ENCODE data around the gene PNKD. TPM values are rescaled to one million over a fixed set of nuclear protein-coding genes. Genes with fewer than 3 reads are reported as not detected.

The PNKD gene
- total and polyA plus RNA-seq, 2 experiments from 2014 or later = 28.2 to 83.3 TPM

GRCh38 chr2:218280260-218280870, 10.0 kb downstream of the PNKD start:
- Mint-ChIP-seq H3K36me3 (ENCODE audit: low read depth) (peaks cover 14% of the 10 kb centered on the region), H3K4me1 (peaks cover 2% of the 10 kb centered on the region; the same call in 1 of the 3 replicates), H3K4me3 (no peak overlapping the region), H3K27ac (no peak overlapping the region), H3K27me3 (ENCODE audit: insufficient read depth, low read depth, poor library complexity) (peaks cover 14% of the 10 kb centered on the region), H3K9me3 (no peaks in the 10 kb centered on the region)
- ATAC-seq (no peak), DNase-seq (ENCODE audit: low spot score) (no peak)
- no peak overlapping the region for H3K4me3 ChIP-seq
- H3K27me3 ChIP-seq (ENCODE audit: insufficient read depth) = no peaks in the 10 kb centered on the region
- H3K4me1 ChIP-seq (ENCODE audit: insufficient read depth) = no peaks in the 10 kb centered on the region
- no peak for TF ChIP-seq ZNF114 (CRISPR knock-in tag; IDR thresholded peaks at IDR 0.05)
- TF ChIP-seq STAT1 (IDR thresholded peaks at IDR 0.05; ENCODE audit: unreplicated experiment) = no peak
- no peak for TF ChIP-seq NANOG (IDR thresholded peaks at IDR 0.05; ENCODE audit: borderline replicate concordance)
- no peak for TF ChIP-seq POLR2AphosphoS5 (IDR thresholded peaks at IDR 0.05; ENCODE audit: low read depth)
- no peak for TF ChIP-seq EZH2 (IDR thresholded peaks at IDR 0.05; ENCODE audit: low read depth, unreplicated experiment)
- no peak for TF ChIP-seq ZNF462 (CRISPR knock-in tag; IDR thresholded peaks at IDR 0.05)
- no peak for TF ChIP-seq EZH2phosphoT487 (IDR thresholded peaks at IDR 0.05; ENCODE audit: unreplicated experiment)
- TF ChIP-seq ZNF331 (CRISPR knock-in tag; IDR thresholded peaks at IDR 0.05; ENCODE audit: low read depth) = no peak
- TF ChIP-seq, protein P1, sequence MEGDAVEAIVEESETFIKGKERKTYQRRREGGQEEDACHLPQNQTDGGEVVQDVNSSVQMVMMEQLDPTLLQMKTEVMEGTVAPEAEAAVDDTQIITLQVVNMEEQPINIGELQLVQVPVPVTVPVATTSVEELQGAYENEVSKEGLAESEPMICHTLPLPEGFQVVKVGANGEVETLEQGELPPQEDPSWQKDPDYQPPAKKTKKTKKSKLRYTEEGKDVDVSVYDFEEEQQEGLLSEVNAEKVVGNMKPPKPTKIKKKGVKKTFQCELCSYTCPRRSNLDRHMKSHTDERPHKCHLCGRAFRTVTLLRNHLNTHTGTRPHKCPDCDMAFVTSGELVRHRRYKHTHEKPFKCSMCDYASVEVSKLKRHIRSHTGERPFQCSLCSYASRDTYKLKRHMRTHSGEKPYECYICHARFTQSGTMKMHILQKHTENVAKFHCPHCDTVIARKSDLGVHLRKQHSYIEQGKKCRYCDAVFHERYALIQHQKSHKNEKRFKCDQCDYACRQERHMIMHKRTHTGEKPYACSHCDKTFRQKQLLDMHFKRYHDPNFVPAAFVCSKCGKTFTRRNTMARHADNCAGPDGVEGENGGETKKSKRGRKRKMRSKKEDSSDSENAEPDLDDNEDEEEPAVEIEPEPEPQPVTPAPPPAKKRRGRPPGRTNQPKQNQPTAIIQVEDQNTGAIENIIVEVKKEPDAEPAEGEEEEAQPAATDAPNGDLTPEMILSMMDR (conservative IDR thresholded peaks at IDR 0.05; ENCODE audit: low read depth in 2 of 2) = no peak
- TF ChIP-seq, protein P2, sequence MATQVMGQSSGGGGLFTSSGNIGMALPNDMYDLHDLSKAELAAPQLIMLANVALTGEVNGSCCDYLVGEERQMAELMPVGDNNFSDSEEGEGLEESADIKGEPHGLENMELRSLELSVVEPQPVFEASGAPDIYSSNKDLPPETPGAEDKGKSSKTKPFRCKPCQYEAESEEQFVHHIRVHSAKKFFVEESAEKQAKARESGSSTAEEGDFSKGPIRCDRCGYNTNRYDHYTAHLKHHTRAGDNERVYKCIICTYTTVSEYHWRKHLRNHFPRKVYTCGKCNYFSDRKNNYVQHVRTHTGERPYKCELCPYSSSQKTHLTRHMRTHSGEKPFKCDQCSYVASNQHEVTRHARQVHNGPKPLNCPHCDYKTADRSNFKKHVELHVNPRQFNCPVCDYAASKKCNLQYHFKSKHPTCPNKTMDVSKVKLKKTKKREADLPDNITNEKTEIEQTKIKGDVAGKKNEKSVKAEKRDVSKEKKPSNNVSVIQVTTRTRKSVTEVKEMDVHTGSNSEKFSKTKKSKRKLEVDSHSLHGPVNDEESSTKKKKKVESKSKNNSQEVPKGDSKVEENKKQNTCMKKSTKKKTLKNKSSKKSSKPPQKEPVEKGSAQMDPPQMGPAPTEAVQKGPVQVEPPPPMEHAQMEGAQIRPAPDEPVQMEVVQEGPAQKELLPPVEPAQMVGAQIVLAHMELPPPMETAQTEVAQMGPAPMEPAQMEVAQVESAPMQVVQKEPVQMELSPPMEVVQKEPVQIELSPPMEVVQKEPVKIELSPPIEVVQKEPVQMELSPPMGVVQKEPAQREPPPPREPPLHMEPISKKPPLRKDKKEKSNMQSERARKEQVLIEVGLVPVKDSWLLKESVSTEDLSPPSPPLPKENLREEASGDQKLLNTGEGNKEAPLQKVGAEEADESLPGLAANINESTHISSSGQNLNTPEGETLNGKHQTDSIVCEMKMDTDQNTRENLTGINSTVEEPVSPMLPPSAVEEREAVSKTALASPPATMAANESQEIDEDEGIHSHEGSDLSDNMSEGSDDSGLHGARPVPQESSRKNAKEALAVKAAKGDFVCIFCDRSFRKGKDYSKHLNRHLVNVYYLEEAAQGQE (IDR thresholded peaks at IDR 0.05; ENCODE audit: unreplicated experiment) = no peak
- no peak for TF ChIP-seq JUNB (IDR thresholded peaks at IDR 0.05; ENCODE audit: unreplicated experiment)
- no peak for TF ChIP-seq CREB1 (CRISPR knock-in tag; IDR thresholded peaks at IDR 0.05; ENCODE audit: low read depth)
- TF ChIP-seq, protein P3, sequence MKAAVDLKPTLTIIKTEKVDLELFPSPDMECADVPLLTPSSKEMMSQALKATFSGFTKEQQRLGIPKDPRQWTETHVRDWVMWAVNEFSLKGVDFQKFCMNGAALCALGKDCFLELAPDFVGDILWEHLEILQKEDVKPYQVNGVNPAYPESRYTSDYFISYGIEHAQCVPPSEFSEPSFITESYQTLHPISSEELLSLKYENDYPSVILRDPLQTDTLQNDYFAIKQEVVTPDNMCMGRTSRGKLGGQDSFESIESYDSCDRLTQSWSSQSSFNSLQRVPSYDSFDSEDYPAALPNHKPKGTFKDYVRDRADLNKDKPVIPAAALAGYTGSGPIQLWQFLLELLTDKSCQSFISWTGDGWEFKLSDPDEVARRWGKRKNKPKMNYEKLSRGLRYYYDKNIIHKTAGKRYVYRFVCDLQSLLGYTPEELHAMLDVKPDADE (IDR thresholded peaks at IDR 0.05) = no peak
- no peak overlapping the region for H3K27ac ChIP-seq (ENCODE audit: low read depth)
- no peaks in the 10 kb centered on the region; the same call in 1 of the 2 replicates for H3K36me3 ChIP-seq (ENCODE audit: insufficient read depth)
- no peaks in the 10 kb centered on the region for H3K9me2 ChIP-seq (ENCODE audit: insufficient read depth)
- no peaks in the 10 kb centered on the region for H3K79me2 ChIP-seq (replicated peaks; ENCODE audit: insufficient read depth)
- no peaks in the 10 kb centered on the region for H4K20me1 ChIP-seq (replicated peaks; ENCODE audit: insufficient read depth)
- no peaks in the 10 kb centered on the region for H3F3A ChIP-seq (replicated peaks; ENCODE audit: low read depth)
- no peak overlapping the region for H2AFZ ChIP-seq
- no peak overlapping the region for H3K4me2 ChIP-seq
